Measurements from ENCODE around the gene FNTB.

FNTB gene

GRCh38 chr14:64953310-64953654, 33.4 kb upstream of the FNTB start:
- DNase-seq: no peak

GRCh38 chr14:64953661-64954060, 33.0 kb upstream of the FNTB start:
- no peak for DNase-seq

- DNase-seq: no peak
These were observed 32.0 kb upstream of the FNTB start for GRCh38 chr14:64954491-64955240.

- no peak for DNase-seq
These were observed 31.4 kb upstream of the FNTB start for GRCh38 chr14:64955297-64955696.

DNA sequence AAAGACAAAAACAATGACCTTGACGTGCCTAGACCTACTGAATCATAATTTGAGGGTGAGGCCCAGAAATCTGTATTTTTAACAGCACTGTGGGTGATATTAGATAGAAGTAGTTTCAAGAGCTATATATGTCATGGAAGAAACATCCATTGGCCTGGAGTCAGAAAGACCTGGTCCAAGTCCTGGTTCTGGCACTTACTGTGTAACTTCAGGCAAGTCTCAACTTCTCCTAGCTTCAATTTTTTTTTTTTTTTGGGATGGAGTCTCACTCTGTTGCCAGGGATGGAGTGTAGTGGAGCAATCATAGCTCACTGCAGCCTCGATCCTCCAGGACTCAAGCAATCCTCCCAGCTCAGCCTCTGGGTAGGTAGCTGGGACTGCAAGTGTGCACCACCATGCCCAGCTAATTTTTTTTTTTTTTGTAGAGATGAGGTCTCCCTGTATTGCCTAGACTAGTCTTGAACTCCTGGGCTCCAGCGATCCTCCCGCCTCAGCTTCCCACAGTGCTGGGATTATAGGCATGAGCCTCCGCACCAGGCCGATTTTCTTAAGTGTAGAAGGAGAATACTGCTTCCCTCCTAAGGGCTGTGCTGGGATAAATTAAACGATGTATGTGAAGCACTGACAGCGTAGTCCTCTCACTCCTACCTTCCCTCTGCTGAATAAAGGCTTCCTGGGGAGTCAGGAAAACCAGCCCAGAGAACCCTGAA, 29.8 kb upstream of the FNTB start:
- DNase-seq: no peak

GRCh38 chr14:64958201-64958600, 28.5 kb upstream of the FNTB start:
- no peak for DNase-seq

DNA sequence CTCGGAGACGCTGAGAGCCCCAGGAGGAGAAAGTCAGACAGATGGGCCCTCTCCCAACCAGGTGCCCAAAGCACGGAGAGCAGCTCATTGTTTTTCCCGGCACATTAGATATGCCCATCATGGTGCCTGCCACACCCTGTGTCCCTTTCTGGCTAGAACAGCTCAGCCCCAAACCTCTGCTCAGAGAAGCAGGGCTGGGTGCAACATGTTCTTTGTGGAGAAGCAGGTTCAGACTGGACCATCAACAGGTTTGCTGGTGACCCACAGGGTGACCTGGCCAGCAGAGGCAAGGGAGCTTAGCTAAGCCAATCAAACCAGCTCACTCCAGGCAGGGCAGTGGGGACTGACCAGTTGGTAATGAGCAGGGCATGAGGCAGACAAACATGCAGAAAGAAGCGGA, 28.0 kb upstream of the FNTB start:
- no peak for DNase-seq

- no peak for DNase-seq
These were observed 25.9 kb upstream of the FNTB start for GRCh38 chr14:64960762-64961276.

DNA sequence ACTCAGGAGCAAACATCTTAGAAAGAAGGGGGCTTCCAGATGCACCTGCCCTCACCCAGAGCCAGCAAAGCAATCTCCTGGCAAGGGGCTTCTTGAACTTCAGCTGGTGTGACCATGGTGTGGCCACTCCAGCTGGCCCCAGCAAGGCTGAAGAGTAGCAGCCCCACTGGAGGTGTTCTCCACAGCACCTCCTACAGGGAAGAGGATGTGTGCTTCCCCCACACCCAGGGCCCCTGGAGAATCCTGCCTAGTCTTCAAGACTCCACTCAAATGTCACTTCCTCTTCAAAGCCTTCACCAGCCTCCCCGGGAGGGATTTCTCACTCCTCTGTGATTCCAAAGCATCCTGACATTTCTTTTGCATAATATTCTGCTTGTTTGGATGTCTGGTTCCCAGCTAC, 23.1 kb upstream of the FNTB start:
- DNase-seq: no peak

DNA sequence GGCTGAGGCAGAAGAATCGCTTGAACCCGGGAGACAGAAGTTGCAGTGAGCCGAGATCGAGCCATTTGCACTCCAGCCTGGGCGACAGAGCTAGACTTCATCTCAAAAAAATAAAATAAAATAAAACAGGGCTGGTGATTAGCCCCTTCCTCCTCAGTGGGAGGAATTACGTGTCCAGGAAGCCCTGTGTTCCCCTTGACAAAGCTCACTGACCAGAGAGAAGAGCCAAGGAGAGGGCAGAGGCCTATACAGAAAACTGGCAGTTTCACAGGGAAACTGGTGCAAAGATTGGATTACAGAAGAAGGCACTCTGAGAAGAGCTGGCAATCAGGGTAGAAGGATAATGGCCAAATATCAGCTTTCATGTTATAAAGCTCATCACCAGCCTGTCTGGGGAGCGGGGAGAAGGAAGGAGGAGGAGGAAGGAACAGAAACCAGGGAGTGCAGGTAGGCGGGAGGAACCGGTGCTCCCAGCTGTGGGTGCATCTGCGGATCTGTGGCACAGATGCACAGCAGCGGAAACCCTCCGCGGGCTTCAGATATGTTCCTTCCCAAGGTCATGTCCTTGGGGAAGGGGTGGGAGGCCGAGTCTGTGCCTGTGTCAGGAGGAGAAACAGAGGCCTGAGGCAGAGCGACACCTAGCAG, 21.2 kb upstream of the FNTB start:
- DNase-seq: no peak

DNA sequence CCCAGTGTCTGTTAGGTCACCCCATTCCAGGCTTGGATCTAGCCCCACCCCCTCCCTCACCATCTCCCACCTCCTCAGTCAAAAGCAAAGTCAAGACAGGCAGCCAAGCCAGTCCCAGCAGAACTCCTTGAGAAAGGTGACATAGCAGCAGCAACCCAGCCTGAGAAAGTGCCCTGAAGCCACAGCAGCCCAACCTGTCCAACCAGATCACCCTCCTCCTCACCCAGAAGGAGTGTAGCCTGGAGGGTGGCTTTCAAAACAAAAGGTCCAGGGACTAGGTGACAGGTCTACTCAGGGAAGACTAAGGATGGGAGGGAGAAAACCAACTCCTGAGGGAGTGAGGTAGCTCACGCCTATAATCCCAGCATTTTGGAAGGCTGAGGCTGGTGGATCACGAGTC, 19.7 kb upstream of the FNTB start:
- no peak for DNase-seq

DNA sequence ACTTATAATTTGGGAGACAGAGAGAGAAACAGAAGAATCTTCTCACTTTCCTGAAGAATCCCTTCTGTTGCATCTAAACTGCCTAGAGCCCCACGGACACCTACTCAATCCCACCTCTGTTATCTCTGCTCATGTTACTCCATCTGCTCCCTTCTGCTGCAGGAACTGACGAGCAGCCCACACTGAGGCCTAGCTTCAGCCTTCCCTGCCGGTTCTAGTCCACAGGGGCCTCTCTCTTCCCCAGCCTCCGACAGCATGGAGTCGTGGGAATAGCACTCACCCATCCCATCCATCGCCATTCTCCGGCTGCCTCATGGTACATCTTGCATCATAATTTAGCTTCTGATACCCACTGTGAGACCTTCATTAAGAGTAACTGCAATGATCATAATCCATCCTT, 18.5 kb upstream of the FNTB start:
- DNase-seq: no peak

- no peak for DNase-seq
These were observed 18.0 kb upstream of the FNTB start for GRCh38 chr14:64968651-64969050.

- no peak for DNase-seq
These were observed 16.7 kb upstream of the FNTB start for GRCh38 chr14:64970041-64970440.

DNA sequence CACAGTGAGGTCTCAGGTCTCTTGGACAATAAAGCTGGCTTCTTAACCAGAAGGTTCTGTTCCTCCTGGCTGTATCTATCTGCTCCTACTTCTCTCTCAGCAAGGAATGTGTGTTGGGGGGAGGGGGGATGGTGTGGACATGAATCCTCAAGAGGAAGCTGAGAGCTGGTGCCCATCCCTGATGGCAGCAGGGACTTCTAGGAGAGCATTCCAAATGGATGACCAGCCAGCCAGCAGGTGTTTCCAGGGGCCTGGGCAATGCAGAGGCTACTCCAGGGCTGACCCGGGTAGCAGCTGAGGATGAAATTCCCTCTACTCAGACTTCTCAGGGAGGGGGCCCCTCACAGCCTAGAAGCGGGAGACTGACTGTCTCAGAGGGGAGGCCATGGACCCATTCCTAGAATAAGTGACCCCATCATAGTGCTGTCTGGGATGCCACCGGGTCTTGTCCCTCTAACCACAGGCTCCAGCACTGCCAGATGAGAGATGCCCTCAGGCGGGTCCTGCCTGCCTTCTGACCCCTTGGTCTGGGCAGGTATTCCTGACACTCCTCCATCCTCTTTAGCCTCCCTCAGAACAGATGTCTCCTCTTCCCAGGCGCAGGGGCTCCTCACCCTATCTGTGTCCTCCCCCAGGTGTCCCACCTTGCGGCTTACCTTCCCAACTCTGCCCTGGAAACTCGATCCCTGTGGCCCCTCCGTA, 15.8 kb upstream of the FNTB start:
- no peak for DNase-seq

DNA sequence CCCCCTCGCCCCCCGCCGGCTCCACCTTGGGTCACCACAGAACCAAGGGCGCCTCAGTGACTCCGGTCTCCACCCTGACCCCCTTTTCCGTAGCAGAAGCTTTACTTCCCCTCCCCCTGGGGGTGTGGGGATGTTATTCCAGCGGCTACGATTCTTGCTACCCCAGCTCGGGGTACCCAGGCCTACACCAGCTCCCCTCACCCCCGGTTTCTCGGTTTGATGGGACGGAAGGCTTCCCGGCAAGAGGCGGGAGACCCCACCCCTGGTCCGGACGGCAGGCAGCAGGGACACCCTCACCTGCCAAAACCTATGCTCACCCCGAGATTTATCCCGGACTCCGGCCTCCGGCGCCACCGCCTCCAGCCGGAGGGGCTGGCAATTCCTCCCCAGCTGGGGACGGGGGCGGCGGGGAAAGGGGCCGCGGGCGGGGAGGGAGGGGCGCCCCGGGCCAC, 15.2 kb upstream of the FNTB start:
- DNase-seq: no peak

GRCh38 chr14:64971943-64972791, 14.5 kb upstream of the FNTB start, which contains the start of gene RAB15:
TSS of gene RAB15 (minus strand) at chr14:64972336. CDS start at chr14:64972076, 260 bp downstream.
- DNase-seq: peak; percentile 13 to 18

- no peak for DNase-seq
These were observed 13.7 kb upstream of the FNTB start for GRCh38 chr14:64973026-64973442.

- DNase-seq: no peak
These were observed 12.9 kb upstream of the FNTB start for GRCh38 chr14:64973826-64974225.

GRCh38 chr14:64974563-64974962, 12.1 kb upstream of the FNTB start:
- DNase-seq: no peak

GRCh38 chr14:64979336-64980074, 7.2 kb upstream of the FNTB start:
- no peak for DNase-seq

All from activated CD4-positive, alpha-beta T cell treated with anti-CD3 and anti-CD28 coated beads, Interleukin-2, amount 50 U/mL, for 4 hours (primary cell).